Peyer's patch (tissue), 4 donors: Measurements from ENCODE around the gene TIMM17A. TPM values are rescaled to one million over a fixed set of nuclear protein-coding genes. Genes with fewer than 3 reads are reported as not detected.

Source experiments
- DNase-seq, 3 donors: peaks; one replicate each; pipeline ENCODE4 v3.0.0-alpha.2; 2017 to 2019
- H3K27ac ChIP-seq, 4 donors: fragments of 200-600 bp; sonication (generic); one replicate each; pipeline ENCODE4 v1.5.1; 2016 to 2019
- H3K27me3 ChIP-seq, 2 donors: fragments of 200-600 bp; sonication (generic); one replicate each; pipeline ENCODE4 v1.5.1; 2019
- H3K36me3 ChIP-seq, 3 donors: fragments of 200-600 bp; sonication (generic); one replicate each; pipeline ENCODE4 v1.5.1; 2016 to 2019
- H3K4me1 ChIP-seq, 4 donors: fragments of 200-600 bp; sonication (generic); one replicate each; pipeline ENCODE4 v1.5.1; 2016 to 2019
- H3K4me3 ChIP-seq, 4 donors: fragments of 200-600 bp; sonication (generic); 1 replicate in 3 of 4; 2 replicates in 1 of 4; pipeline ENCODE4 v1.5.1; 2016 to 2019; ENCODE audit warnings: mild to moderate bottlenecking in 1 of 4
- H3K9me3 ChIP-seq, 4 donors: fragments of 200-600 bp; sonication (generic); one replicate each; pipeline ENCODE4 v1.5.1; 2016 to 2019; ENCODE audit warnings: mild to moderate bottlenecking in 1 of 4
- CTCF ChIP-seq, 6 experiments: fragments of 450-650 bp in 4 of 6; fragments of 200-600 bp in 2 of 6; sonication (generic) in 1 of 6; IDR thresholded peaks; one replicate each; pipeline ENCODE4 v1.5.1; 2017 to 2019; ENCODE audit warnings: antibody characterized with exemption in 6 of 6, mild to moderate bottlenecking in 3 of 6, moderate library complexity in 1 of 6
- POLR2A ChIP-seq, 2 donors: fragments of 450-650 bp; IDR thresholded peaks; one replicate each; pipeline ENCODE4 v1.5.1; 2017; ENCODE audit warnings: antibody characterized with exemption in 2 of 2, mild to moderate bottlenecking in 2 of 2, moderate library complexity in 2 of 2
- total RNA-seq, 4 donors: library from RNA; depleted of rRNA; stranded (reverse); fragments of >200 nt; gene quantifications; one replicate each; pipeline ENCODE4 v1.1.0, GENCODE V29; 2016

Gene TIMM17A
- total RNA-seq, 4 donors from 2014 or later, result 20.6 to 31.0 (median 21.6) TPM

GRCh38 chr1:201914456-201915235, 40.7 kb upstream of the TIMM17A start:
- no peak for TF ChIP-seq CTCF (IDR thresholded peaks at IDR 0.05)
- TF ChIP-seq POLR2A (IDR thresholded peaks at IDR 0.05), result no peak
- Histone ChIP-seq H3K27ac (peak overlapping the region in 2 of 4 donors; percentile 68 to 93), H3K27me3 (no peaks in the 10 kb centered on the region), H3K4me3 (no peak overlapping the region), H3K4me1 (peaks cover 0 to 41% (median 0%) of the 10 kb centered on the region in 4 donors), H3K9me3 (no peaks in the 10 kb centered on the region), H3K36me3 (no peaks in the 10 kb centered on the region)
- DNase-seq, result no peak

- H3K27me3 ChIP-seq, result no peaks in the 10 kb centered on the region
- H3K4me3 ChIP-seq, result no peak overlapping the region
- H3K9me3 ChIP-seq, result no peaks in the 10 kb centered on the region
- H3K27ac ChIP-seq, result peak overlapping the region; percentile 60 to 93 (median 61)
- no peak for TF ChIP-seq CTCF (IDR thresholded peaks at IDR 0.05)
- H3K36me3 ChIP-seq, result no peaks in the 10 kb centered on the region
- peak in 2 of 3 donors; percentile 39 to 80 for DNase-seq
- H3K4me1 ChIP-seq, result peaks cover 0 to 37% (median 0%) of the 10 kb centered on the region in 4 donors
Observed at GRCh38 chr1:201916649-201917249, 38.6 kb upstream of the TIMM17A start.

DNA sequence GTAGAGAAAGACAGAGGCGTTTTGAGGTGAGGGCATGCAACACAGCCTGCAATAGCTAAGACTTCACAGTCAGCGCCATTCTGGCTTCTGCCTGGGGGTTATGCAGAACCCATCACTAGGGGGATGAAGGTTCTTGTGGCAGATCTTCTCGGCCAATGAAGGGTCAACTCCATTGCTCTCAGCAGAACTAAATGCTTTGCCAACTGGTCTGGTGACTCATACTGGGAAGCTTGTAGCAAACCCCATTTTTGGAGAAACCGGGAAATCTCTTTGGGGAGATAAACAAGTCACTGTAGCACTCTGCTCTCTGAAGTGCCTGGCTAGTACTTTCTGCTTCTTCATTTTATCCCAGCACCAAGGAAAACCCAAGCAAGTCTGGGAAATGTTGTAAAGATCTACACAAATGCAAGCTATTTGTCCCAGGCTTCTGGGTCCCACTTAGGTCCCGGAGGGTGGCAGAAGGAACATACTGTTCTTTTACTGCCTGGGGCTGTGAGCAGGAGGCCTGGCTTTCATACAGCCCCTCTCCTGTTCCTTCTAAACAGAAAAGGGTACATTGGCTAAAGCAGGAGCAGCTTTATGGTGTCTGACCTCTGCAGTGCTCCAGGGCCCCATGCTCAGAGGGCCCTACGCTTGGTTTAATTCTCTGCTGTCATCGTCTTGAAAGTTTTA, 37.8 kb upstream of the TIMM17A start:
- TF ChIP-seq POLR2A (IDR thresholded peaks at IDR 0.05), result no peak
- TF ChIP-seq CTCF (IDR thresholded peaks at IDR 0.05), result no peak
- no peaks in the 10 kb centered on the region for H3K36me3 ChIP-seq
- no peaks in the 10 kb centered on the region for H3K9me3 ChIP-seq
- DNase-seq, result no peak
- H3K27me3 ChIP-seq, result no peaks in the 10 kb centered on the region
- no peak overlapping the region for H3K4me3 ChIP-seq
- peaks cover 0 to 37% (median 0%) of the 10 kb centered on the region in 4 donors for H3K4me1 ChIP-seq
- H3K27ac ChIP-seq, result peak overlapping the region; percentile 60 to 93 (median 61)

GRCh38 chr1:201918343-201918742, 37.0 kb upstream of the TIMM17A start:
- H3K27me3 ChIP-seq, result no peaks in the 10 kb centered on the region
- DNase-seq, result no peak
- H3K4me3 ChIP-seq, result no peak overlapping the region
- H3K9me3 ChIP-seq, result no peaks in the 10 kb centered on the region
- no peaks in the 10 kb centered on the region for H3K36me3 ChIP-seq
- peak overlapping the region; percentile 41 to 93 (median 60) for H3K27ac ChIP-seq
- H3K4me1 ChIP-seq, result peaks cover 0 to 37% (median 0%) of the 10 kb centered on the region in 4 donors
- no peak for TF ChIP-seq CTCF (IDR thresholded peaks at IDR 0.05)
- no peak for TF ChIP-seq POLR2A (IDR thresholded peaks at IDR 0.05)

GRCh38 chr1:201921952-201922558, 33.2 kb upstream of the TIMM17A start:
- Histone ChIP-seq H3K4me1 (peaks cover 0 to 26% (median 0%) of the 10 kb centered on the region in 4 donors), H3K36me3 (no peaks in the 10 kb centered on the region), H3K9me3 (no peaks in the 10 kb centered on the region), H3K27me3 (no peaks in the 10 kb centered on the region), H3K4me3 (no peak overlapping the region), H3K27ac (peak overlapping the region in 1 of 4 donors; percentile 9)
- TF ChIP-seq CTCF (IDR thresholded peaks at IDR 0.05), result no peak
- TF ChIP-seq POLR2A (IDR thresholded peaks at IDR 0.05), result no peak
- DNase-seq, result no peak
